NCI-H2196 treated with DMSO at 0.1 percent for 48 hours (cell line): ENCODE data around the gene RPP40.

ENCODE experiments used
- DNase-seq: peaks from one replicate; lab custom pipeline; 2025; ENCODE audit not compliant: unreplicated experiment; lab: John Stamatoyannopoulos, UW

RPP40 gene

GRCh38 chr6:4970739-4971395, 33.0 kb downstream of the RPP40 start:
- no peak for DNase-seq

GRCh38 chr6:4969609-4970285, 34.1 kb downstream of the RPP40 start:
- DNase-seq, result no peak

DNA sequence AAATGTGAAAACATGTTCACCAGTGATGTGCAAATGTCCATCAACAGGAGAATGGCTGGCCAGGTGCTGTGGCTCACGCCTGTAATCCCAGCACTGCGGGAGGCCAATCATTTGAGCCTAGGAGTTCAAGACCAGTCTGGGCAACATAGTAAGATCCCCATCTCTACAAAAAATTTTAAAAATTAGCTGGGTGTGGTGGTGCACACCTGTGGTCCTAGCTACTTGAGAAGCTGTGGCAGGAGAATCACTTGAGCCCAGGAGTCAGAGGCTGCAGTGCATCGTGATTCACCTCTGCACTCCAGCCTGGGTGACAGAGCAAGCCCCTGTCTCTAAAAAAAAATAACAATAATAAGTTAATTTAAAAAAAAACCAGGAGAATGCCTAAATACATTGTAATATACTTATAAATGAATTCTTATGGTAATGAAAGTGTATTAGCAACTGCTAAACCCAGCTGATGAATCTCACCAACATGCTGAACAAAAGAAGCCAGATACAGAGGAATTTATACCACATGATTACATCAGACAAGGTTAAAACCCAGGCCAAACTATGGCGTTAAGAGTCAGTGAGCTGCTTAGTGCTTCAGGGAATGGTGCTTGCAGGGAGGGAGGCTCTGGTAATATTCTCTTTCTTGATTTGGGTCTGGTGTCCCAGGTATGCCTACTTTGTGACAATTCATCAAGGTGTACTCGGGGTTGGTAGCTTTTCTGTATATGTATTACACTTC, 36.4 kb downstream of the RPP40 start:
- DNase-seq, result no peak

DNA sequence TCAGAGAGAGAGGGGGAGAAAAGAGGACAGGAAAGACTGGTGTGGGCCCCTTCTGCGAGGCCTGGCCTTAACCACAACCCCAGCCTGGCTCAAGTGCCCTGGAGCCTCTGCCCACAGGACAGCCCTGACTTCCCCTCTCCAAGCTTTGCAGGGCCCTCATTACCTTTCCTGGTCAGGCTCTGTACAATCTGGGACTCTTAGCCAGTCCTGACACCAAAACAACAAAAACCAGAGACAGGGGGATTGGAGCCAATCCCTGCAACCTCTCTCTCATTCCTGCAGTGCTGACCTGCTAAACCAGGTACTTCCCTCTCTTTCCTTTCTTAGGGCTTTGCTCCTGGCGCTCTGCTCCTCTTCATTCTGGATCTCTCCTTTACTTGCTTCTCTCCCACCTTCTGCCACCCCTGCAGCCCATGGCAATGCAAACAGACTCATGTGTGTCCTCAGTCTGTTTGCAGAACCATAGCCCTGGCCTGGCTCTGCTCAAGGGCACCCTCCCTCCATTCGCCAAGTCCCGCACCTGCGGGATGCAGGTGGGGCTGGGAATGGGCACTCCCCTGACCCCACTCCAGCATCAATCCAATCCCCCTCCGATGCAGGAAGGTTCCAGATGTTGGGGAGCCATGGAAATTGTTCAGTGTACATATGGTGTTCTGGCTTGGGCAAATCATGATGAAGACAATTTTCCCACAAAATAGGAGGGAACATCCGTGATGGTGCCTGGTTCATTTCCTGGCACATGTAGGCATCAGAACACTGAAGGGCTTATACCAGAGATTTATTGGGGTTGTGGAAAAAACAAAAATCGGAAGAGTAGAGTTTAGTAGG, 38.1 kb downstream of the RPP40 start:
- no peak for DNase-seq

- no peak for DNase-seq
Observed at GRCh38 chr6:4964675-4965561, 38.9 kb downstream of the RPP40 start.

- DNase-seq, result no peak
Observed at GRCh38 chr6:4962905-4963304, 40.9 kb downstream of the RPP40 start.

DNA sequence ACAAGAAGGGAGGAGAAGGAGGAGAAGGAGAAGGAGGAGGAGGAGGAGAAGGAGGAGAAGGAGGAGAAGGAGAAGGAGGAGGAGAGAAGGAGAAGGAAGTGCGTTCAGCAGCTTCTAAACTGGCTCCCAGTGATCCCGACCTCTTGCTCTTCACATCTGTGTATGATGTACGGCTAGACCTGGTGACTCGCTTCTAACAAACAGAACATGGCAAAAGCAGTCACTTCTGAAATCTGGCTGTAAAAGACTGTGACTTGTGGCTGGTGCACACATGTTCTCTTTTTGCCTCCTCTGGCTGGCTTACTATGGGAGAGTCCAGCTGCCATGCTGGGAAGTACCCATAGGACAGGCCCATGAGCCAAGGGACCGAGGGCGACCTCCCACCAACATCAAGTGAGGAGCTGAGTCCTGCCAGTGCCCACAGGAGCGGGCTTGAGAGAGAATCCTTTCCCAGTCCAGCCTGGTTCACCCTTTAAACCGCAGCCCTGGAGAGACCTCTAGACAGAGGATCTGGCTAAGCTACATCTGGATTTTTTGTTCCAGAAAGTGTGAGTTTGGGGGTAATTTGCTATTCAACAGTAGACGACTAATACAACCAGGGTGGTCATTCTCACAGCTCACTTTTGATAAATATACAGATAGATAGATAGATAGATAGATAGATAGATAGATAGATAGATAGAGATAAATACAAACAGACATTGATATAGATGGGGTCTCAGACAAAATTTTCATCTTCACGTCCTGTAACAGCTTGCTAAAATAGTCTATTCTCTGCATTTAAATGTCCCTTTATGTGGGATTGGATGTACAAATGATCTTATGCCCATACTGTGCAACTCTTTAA, 42.3 kb downstream of the RPP40 start:
- no peak for DNase-seq

GRCh38 chr6:4958624-4959023, 45.2 kb downstream of the RPP40 start:
- DNase-seq, result no peak

DNA sequence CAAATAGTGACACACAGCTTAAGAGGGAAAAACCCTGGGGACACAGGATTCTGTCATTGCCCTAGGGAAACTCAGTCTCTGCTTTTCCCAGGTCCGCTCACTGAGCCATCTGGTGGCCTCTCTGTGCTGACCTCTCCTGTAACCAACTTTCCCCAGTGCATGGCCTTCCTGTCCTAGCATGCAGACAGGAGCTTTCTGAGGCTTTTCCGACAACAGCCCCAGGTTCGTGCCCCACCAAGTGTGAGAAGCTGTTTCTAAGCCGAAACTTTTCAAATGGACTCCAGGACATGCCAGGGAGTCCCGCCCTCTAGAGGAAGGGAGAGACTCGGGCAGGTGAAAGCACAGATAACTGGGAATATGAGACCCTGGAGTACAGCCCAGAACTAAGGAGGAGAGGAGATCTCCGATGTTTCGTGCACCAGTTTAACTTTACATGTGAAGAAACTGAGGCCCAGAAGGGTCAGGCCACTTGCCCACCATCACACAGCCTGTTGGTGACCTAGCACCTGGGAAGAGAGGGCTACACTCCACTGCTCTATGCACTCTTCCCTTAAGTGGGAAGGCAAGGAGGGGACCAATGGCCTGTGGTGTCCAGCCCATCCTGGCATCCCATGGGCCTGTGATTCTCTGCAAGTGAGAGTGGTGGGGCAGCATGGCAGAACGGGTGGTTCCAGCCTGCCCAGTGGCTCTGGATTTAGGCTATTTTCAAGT, 46.2 kb downstream of the RPP40 start:
- DNase-seq, result no peak

DNA sequence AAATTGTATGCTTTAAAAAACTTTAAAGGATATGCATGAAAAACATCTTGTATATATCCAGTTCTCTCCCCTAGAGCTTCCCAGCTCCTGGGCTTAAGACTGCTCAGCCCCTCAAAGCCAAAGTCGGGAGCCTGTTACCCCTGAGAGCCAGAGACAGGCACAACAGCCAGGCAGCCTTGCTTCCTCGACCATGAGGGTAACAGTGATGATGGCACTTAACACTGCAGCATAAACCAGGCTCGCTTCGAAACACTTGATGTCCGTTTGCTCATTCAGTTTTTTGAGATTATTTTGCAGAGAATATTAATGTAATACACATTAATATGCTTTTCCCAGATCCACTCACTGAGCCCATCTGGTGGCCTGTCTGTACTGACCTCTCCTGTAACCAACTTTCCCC, 47.2 kb downstream of the RPP40 start:
- DNase-seq, result no peak

- DNase-seq, result no peak
Observed at GRCh38 chr6:4953440-4953839, 50.4 kb downstream of the RPP40 start.

- DNase-seq, result no peak
Observed at GRCh38 chr6:4950836-4951533, 52.9 kb downstream of the RPP40 start.

GRCh38 chr6:4950076-4950475, 53.8 kb downstream of the RPP40 start:
- no peak for DNase-seq

- DNase-seq, result no peak
Observed at GRCh38 chr6:4948781-4949450, 54.9 kb downstream of the RPP40 start.

DNA sequence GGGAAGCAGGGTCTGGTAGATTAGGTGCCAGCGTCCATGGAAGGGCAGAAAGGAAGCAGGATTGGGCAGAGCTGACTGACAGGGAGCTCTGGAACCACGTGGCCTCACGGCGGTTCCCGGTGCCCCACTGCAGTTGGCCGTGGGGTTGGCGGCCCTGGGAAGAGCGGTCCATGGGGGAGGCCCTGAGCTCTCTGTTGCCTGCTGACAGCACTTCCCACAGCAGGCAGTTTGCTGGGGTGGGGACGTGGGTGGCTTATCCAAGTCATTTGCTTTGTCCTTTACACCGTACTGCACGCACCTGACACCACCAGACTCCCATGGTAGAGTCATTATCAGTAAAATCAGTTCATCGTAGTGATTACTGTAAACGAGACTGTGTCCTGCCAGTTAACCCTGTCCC, 56.1 kb downstream of the RPP40 start:
- DNase-seq, result no peak

GRCh38 chr6:4946521-4946920, 57.3 kb downstream of the RPP40 start:
- DNase-seq, result no peak
